ENCODE results near the gene TNS3.

Gene TNS3

DNA sequence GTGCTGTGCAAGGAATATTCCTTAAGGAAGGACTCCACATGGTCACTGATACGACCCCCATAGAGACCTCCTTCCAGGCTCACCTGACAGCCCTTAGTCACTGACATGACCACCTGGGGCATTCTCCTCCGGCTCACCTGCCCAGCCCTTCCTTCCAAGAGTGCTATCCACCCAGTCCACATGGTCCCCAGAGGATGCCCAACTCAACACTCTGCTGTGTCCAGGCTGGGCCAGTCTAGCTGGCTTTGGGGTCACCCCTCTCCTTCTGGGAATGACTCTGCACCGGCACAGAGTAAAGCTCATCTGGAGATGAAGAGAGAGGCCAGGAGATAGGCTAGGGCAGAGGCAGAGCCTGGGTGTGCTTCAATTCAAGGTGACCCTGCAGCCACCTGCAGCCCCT, 300.8 kb downstream of the TNS3 start:
- H3K4me3 ChIP-seq (ENCODE audit: low read depth, low read length) = no peak overlapping the region
- TF ChIP-seq, protein P1, sequence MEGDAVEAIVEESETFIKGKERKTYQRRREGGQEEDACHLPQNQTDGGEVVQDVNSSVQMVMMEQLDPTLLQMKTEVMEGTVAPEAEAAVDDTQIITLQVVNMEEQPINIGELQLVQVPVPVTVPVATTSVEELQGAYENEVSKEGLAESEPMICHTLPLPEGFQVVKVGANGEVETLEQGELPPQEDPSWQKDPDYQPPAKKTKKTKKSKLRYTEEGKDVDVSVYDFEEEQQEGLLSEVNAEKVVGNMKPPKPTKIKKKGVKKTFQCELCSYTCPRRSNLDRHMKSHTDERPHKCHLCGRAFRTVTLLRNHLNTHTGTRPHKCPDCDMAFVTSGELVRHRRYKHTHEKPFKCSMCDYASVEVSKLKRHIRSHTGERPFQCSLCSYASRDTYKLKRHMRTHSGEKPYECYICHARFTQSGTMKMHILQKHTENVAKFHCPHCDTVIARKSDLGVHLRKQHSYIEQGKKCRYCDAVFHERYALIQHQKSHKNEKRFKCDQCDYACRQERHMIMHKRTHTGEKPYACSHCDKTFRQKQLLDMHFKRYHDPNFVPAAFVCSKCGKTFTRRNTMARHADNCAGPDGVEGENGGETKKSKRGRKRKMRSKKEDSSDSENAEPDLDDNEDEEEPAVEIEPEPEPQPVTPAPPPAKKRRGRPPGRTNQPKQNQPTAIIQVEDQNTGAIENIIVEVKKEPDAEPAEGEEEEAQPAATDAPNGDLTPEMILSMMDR (IDR thresholded peaks at IDR 0.05; ENCODE audit: low read depth, low read length) = no peak

DNA sequence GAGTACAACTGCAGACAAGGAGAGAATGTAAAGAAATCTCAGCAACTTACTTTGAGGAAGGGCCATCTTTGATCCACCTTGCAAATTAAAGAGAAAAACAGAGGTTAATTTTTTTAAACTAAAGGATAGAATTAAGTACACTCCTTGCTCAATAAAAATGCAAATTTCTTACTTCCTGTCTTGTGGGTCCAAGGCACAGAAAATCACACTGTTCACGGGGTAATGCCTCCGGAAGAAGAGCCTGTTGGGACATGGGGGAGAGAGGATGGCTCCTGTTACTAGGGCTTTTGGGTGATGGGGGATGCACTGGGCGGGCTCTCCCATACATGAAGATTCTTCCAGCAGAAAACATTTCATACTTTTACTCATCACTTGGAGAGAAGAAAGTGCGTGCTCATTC, 301.8 kb downstream of the TNS3 start:
- no peak overlapping the region for H3K4me3 ChIP-seq (ENCODE audit: low read depth, low read length)
- TF ChIP-seq, protein P1 (IDR thresholded peaks at IDR 0.05; ENCODE audit: low read depth, low read length) = no peak

DNA sequence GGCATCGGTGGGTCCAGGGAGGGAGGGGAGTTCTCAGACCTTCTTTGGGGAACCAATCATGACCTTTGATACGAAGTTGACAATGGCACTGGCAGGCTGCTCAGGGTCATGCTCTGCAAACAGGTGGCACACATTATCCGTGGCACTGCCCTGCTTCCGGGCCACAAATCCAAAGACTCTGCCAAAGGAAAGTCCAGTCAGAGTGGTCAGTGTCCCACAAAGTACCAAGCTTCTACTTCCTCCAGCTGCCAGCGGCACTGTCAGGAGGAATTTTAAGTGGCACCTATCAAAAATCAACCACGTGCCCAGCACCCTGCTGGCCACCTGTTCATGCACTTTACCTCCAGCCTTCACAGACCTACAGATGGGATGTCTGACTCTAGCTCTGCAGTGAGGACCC, 303.9 kb downstream of the TNS3 start:
- H3K4me3 ChIP-seq (ENCODE audit: low read depth, low read length) = no peak overlapping the region
- TF ChIP-seq, protein P1 (IDR thresholded peaks at IDR 0.05; ENCODE audit: low read depth, low read length) = no peak

DNA sequence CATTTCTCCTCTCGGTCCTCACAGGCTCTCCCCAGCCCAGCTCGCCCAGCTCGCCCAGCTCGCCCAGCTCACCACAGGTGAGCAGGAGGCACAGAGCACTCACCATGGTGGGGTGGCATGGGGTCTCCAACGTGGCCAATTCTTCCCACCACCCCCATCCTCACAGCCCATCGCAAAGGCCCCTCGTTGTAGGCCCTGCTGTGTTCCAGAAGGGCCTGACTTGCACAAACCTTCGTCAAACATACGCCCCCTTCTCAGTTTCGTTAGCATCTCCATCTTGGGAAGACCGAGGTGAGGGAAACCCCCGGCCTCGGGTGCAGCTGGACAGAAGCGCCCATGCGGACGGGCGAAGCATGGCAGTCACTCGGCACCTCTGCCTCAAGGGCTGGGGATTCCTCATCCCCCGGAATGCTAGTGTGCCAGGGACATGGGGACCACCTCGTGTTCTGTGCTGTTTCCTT, 304.6 kb downstream of the TNS3 start:
- no peak overlapping the region for H3K4me3 ChIP-seq (ENCODE audit: low read depth, low read length)
- TF ChIP-seq, protein P1 (IDR thresholded peaks at IDR 0.05; ENCODE audit: low read depth, low read length) = no peak

DNA sequence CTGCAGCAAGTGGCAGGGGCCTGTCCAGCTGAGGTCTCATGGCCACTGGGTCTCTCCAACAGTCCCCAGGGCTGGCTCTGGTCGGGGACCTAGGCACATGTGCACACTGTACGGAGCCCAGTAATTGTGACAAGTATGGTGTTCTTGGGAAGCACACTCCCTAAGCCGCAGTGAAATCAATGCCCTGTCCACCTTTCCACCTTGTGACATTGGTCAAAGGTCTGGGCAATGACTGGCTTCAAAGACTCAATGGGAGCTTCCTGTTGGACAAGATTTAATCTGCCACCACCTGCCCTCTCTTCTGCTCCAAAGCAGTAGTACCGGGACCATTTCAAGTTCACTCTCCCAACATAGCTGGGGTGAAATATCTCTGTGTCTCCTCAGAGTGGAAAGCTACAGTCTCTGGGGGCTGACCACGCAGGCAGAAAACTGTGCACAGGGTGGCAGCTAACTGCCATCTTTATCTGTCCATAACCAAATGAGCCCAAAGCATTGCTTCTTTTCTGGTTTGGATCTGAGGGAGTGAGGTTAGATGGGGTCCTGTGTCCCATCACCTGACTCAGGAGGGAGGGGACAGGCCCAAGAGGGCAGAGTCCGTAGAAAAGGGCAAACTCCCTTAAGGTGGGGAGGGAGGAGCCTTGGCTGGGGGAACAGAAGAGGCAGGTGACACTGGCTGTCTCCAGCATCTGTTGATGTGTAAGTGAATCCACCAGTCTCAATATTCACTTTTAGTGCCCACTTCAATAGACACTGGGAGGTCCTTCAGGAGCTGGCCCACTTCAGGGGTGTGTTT, 307.7 kb downstream of the TNS3 start:
- TF ChIP-seq, protein P1 (IDR thresholded peaks at IDR 0.05; ENCODE audit: low read depth, low read length) = no peak
- H3K4me3 ChIP-seq (ENCODE audit: low read depth, low read length) = no peak overlapping the region

DNA sequence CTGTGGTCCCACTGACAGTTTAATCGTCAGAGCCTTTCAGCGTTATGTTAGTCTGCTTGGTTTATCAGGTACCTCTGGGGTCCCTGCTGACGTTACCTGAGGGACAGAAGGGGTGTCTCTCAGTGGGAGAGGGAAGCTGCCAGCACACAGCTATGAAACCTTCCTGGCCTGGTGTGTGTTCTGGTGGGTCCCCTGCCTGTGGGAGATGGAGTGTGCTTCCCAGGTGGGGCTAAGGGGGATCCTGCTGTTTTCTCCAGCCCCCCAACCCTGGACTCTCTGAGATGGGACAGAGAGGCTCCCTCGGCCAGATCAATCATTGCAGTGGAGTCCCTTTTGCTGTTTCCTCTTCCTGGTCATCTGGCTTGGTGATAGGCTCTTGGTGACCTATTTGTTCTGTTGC, 308.8 kb downstream of the TNS3 start:
- TF ChIP-seq, protein P1 (IDR thresholded peaks at IDR 0.05; ENCODE audit: low read depth, low read length) = no peak
- H3K4me3 ChIP-seq (ENCODE audit: low read depth, low read length) = no peak overlapping the region

DNA sequence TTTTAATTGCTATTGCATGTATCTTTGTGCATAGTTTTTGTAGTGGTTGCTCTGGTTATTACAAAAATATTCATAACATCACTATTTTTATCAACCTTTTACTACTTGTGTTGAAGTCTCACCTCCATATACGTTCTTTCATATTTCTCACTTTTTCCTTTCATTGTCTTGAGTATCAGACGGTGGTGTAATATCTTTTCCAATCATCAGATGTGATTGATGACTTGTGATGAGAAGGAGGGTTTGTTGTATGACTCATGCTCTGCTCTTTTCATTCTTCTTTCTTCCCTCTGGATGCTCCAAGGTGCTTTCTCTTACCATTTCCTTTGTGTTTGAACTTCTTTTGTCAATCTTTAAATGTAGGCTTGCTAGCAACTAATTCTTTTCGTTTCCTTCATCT, 310.2 kb downstream of the TNS3 start:
- no peak overlapping the region for H3K4me3 ChIP-seq (ENCODE audit: low read depth, low read length)
- TF ChIP-seq, protein P1 (IDR thresholded peaks at IDR 0.05; ENCODE audit: low read depth, low read length) = no peak

All from WI38 (cell line).